ENCODE data around the gene RUNDC3A.

The RUNDC3A gene

DNA sequence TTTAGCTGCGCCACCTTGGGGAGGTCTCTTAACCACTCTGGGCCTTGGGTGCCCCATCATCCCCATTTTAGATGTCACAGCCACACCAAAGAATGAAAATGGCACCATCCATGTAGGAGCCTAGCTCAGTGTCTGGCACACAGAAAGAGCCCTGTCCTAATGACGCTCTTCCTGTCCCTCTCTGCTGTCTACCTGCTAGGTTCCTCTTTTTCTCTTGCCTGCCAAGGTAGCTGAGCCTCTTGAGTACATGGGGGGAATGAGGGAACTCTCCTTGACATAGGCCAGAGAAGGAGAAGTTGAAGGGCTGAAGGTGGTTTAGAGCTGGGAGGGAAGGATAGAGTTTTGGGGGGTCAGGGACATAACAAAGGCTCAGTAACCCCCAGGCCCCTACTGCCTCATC, 1.8 kb downstream of the RUNDC3A start:
- Histone ChIP-seq H3K4me1 (peaks cover 6% of the 10 kb centered on the region), H3K9me3 (no peaks in the 10 kb centered on the region), H3K4me3 (ENCODE audit: low read depth, low read length) (peak overlapping the region; percentile 11; the same call in 1 of the 2 replicates), H3K36me3 (peaks cover 2% of the 10 kb centered on the region; the same call in 1 of the 2 replicates), H3K27me3 (no peaks in the 10 kb centered on the region)
- TF ChIP-seq, protein P1, sequence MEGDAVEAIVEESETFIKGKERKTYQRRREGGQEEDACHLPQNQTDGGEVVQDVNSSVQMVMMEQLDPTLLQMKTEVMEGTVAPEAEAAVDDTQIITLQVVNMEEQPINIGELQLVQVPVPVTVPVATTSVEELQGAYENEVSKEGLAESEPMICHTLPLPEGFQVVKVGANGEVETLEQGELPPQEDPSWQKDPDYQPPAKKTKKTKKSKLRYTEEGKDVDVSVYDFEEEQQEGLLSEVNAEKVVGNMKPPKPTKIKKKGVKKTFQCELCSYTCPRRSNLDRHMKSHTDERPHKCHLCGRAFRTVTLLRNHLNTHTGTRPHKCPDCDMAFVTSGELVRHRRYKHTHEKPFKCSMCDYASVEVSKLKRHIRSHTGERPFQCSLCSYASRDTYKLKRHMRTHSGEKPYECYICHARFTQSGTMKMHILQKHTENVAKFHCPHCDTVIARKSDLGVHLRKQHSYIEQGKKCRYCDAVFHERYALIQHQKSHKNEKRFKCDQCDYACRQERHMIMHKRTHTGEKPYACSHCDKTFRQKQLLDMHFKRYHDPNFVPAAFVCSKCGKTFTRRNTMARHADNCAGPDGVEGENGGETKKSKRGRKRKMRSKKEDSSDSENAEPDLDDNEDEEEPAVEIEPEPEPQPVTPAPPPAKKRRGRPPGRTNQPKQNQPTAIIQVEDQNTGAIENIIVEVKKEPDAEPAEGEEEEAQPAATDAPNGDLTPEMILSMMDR (IDR thresholded peaks at IDR 0.05; ENCODE audit: low read depth, low read length): no peak
- DNase-seq: no peak

DNA sequence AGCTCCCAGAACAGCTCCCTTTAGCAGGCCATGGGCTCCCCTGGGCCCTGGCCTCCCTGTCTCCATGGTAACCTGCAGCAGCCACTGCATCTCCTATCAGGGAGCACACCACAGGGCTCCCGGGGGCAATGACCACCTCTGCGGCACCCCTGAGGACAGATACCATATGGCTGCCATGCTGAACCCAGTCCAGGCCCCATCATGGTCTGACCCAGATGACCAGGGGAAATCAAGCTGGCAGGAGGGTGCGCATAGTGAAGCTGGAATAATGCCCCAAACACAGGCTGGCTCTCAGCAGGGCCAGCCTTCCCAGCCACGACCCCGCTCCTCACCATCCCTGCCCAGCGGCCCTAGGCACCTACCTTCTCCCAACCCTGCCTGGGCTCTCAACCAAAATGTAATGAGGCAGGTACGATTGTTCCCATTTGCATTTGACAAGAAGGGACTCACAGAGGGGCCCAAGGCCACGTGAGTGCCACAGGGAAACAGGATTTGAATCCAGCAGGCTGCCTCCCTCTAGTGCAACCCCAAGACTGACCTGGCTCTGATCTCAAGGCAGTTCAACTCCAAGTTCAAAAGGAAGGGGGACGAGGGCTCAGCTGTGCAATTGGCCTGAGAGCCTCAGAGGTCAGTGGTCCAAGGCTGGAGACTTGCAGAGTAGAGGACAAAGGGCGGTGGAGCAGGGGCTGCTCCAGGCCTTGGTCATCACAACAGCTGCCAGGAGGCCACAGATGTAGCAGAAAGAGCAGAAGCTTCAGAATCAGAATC, 2.4 kb downstream of the RUNDC3A start:
- DNase-seq: peak; percentile 61
- Histone ChIP-seq H3K36me3 (peaks cover 4% of the 10 kb centered on the region), H3K27me3 (no peaks in the 10 kb centered on the region), H3K9me3 (no peaks in the 10 kb centered on the region), H3K4me1 (peaks cover 6% of the 10 kb centered on the region), H3K4me3 (ENCODE audit: low read depth, low read length) (peak overlapping the region; percentile 11; the same call in 1 of the 2 replicates)
- TF ChIP-seq, protein P1 (IDR thresholded peaks at IDR 0.05; ENCODE audit: low read depth, low read length): no peak

DNA sequence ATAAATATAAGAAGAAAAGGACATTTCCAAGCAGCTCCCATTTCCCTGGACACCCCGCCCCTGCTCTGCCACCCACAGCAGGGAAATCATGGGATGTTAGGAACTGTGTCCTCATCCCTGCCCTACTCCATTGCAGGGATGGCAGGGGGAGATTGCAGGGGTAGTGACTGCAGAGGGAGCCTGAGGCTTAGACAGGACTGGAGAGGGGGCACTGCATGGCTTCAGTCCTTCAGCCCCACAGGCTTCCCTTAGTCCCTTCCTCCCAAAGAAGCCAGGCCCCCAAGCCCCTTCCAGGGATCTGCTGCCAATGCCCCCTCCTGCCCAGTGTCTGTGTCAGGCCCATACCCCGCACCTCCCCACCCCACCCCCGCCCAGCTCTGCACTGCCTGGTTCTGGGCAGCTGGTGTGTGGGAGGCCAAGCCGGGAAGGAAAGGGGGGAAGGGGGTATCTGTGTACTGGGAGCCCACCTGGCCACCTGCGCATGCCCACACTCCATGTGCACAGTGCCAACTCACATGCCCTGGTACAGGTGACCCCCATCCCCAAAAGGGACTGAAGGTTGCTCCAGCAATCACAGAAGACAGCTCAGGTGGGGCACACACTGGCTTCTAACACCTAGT, 3.3 kb downstream of the RUNDC3A start:
- H3K27me3 ChIP-seq: no peaks in the 10 kb centered on the region
- H3K4me3 ChIP-seq (ENCODE audit: low read depth, low read length): no peak overlapping the region
- no peak for DNase-seq
- H3K9me3 ChIP-seq: no peaks in the 10 kb centered on the region
- TF ChIP-seq, protein P1 (IDR thresholded peaks at IDR 0.05; ENCODE audit: low read depth, low read length): no peak
- H3K36me3 ChIP-seq: peaks cover 11% of the 10 kb centered on the region
- H3K4me1 ChIP-seq: peaks cover 6% of the 10 kb centered on the region

DNA sequence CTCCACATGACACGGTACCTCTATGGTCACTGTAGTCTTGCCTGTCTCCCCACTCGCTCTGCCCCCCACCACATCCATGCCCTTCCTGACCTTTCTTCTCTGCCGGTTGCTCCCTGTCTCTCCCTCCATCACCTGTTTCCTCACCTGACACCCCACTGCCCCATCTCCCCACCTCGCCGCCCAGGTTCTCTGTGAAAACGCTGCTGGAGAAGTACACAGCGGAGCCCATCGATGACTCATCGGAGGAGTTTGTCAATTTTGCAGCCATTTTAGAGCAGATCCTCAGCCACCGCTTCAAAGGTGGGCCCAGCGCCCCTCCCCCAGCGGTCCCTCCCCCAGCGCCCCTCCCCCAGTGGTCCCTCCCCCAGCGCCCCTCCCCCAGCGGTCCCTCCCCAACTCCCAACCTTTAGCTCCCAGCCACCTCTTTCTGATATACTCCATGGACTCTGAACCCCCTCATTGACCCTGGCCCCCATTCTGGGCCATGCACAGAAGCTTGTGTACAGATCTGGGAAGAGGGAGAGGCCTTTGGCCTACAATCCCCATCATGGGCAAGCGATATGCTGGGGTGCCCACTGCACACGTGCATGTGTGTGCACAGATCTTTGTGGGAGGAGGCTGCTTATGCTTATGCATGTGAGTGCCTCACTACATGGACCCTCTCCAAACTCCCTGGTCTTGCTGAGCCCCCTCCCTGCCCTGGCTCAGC, 4.1 kb downstream of the RUNDC3A start:
- TF ChIP-seq, protein P1 (IDR thresholded peaks at IDR 0.05; ENCODE audit: low read depth, low read length): no peak
- Histone ChIP-seq H3K36me3 (peaks cover 13% of the 10 kb centered on the region), H3K27me3 (no peaks in the 10 kb centered on the region), H3K9me3 (no peaks in the 10 kb centered on the region), H3K4me1 (peaks cover 6% of the 10 kb centered on the region), H3K4me3 (ENCODE audit: low read depth, low read length) (no peak overlapping the region)
- no peak for DNase-seq

DNA sequence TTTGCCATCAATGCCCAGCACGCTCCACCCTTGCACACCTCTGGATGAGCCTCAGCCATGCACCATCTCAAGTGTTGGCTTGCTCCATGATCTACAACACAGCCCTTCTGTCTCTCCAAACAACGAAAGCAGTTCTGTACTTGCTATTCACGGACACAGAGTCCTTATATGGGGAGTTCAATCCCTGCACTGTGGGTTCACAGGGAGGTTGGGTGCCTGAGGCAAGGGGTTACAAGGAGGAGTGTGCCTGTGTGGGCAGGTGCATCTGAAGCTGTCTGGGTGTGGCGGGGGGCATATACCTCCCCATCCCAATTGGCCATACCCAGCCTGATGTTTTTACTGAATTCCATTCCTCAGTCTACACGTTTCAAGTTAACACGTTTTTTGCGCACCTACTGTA, 5.6 kb downstream of the RUNDC3A start:
- Histone ChIP-seq H3K4me1 (peaks cover 6% of the 10 kb centered on the region), H3K9me3 (no peaks in the 10 kb centered on the region), H3K27me3 (no peaks in the 10 kb centered on the region), H3K4me3 (ENCODE audit: low read depth, low read length) (no peak overlapping the region), H3K36me3 (peaks cover 20% of the 10 kb centered on the region)
- DNase-seq: no peak
- TF ChIP-seq, protein P1 (IDR thresholded peaks at IDR 0.05; ENCODE audit: low read depth, low read length): no peak

All from BE2C (cell line).